ENCODE data around the gene NLRP10.

Gene NLRP10

GRCh38 chr11:7977232-7977917 lies 12.1 kb upstream of the NLRP10 start:
- in situ Hi-C loops (cut with MboI; ENCODE audit: low sequenced_read_pairs) = no loop called here

- in situ Hi-C loops (cut with MboI; ENCODE audit: low sequenced_read_pairs) = no loop called here
These were observed 9.4 kb upstream of the NLRP10 start for GRCh38 chr11:7974668-7975067.

GRCh38 chr11:7973011-7973410 lies 7.8 kb upstream of the NLRP10 start:
- in situ Hi-C loops (cut with MboI; ENCODE audit: low sequenced_read_pairs) = no loop called here

- in situ Hi-C loops (cut with MboI; ENCODE audit: low sequenced_read_pairs) = no loop called here
These were observed 6.6 kb upstream of the NLRP10 start for GRCh38 chr11:7971846-7972245.

GRCh38 chr11:7969756-7970646 lies 4.8 kb upstream of the NLRP10 start:
- in situ Hi-C loops (cut with MboI; ENCODE audit: low sequenced_read_pairs) = no loop called here

DNA sequence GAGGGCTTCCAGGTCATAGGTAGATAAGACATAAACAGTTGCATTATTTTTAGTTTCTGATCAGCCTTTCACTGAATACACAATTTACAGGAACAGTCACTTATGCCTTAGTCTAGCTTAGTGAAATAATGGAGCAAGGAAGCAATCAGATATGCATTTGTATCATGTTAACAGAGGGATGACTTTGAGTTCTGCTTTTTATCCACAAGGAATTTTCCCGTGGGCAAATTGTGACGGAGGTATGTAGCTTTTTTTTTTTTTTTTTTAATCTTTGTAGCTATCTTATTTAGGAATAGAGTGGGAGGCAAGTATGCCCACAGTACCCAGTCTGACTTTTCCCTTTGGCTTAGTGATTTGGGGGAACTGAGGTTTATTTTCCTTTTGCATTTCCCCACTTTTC lies 3.4 kb upstream of the NLRP10 start:
- in situ Hi-C loops (cut with MboI; ENCODE audit: low sequenced_read_pairs) = no loop called here

DNA sequence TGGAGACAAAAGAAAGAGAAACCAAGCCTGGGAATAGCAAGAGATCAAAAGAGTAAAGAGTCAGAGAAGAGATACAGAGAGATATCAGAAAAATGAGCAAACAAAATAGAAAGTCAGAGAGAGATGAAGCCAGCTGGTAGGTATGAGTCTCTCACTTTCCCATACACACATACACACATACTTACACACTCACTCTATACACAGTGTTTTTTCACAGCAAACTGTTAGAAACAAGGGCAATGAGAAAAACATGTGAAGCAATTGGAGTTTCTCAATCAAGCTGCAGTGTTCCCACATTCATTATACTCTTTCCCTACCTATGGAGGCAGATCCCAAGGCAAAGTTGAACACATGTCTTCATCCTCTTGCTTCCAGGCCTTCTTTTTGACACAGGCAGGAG lies 2.6 kb upstream of the NLRP10 start:
- in situ Hi-C loops (cut with MboI; ENCODE audit: low sequenced_read_pairs) = no loop called here

- in situ Hi-C loops (cut with MboI; ENCODE audit: low sequenced_read_pairs) = no loop called here
These were observed 1.9 kb upstream of the NLRP10 start for GRCh38 chr11:7967097-7967496.

GRCh38 chr11:7964873-7965272 lies 374 bp downstream of the NLRP10 start:
- in situ Hi-C loops (cut with MboI; ENCODE audit: low sequenced_read_pairs) = no loop called here

DNA sequence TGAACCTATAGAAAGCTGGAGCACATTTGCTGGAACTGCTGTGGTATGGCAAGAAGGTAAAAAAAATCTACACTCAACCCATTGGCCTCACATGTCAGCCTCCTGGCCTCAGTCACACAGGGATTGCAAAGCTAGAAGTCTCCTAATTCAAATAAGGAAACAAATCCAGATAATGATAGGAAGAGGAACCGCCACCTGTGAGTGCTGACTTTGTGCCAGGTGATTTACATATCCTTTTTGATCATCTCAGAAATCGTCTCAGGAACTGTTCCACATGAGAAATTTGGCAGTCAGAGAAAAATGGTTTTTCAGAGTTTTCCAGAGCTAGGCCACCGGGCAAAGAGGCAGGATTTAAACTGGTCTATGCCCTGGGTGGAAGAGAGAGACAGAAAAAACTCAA lies 986 bp downstream of the NLRP10 start:
- in situ Hi-C loops (cut with MboI; ENCODE audit: low sequenced_read_pairs) = no loop called here

DNA sequence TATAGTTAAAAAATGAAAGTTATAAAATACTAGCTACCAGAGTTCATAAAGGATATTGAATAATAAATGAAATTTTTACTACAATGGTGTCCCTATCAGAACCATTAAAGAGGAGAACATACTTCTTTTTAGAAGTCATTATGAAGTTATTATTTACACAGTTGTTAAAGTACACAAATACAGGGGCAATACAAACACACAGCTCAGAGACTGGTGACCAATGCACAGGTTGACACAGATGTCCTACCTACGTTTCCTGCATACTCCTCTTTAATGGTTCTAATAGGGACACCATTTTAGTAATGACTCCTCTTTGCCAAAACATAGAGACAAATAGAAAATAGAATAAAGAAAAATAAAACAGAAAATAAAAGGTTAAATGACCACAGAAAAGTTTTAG lies 10.1 kb downstream of the NLRP10 start:
- in situ Hi-C loops (cut with MboI; ENCODE audit: low sequenced_read_pairs) = no loop called here

GRCh38 chr11:7949934-7950333 lies 15.3 kb downstream of the NLRP10 start:
- in situ Hi-C loops (cut with MboI; ENCODE audit: low sequenced_read_pairs) = no loop called here

DNA sequence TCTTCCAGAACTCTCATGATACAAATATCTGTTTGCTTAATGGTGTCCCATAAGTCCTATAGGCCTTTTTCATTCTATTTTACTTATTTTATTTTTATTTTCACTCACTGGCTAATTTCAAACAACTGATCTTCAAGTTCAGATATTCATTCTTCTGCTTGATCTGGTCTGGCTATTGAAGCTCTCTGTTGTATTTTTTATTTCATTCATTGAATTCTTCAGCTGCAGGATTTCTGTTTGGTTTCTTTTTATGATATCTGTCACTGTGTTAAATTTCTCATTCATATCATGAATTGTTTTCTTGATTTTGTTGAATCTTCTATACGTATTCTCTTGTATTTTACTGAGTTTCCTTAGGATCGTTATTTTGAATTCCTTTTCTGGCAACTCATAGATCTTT lies 21.1 kb downstream of the NLRP10 start:
- in situ Hi-C loops (cut with MboI; ENCODE audit: low sequenced_read_pairs) = no loop called here

GRCh38 chr11:7941608-7942007 lies 23.6 kb downstream of the NLRP10 start, which contains the start of gene OR10A3:
TSS of gene OR10A3 (minus strand) at chr11:7941708. CDS start at chr11:7939520, 2,188 bp downstream.
- in situ Hi-C loops (cut with MboI; ENCODE audit: low sequenced_read_pairs) = no loop called here

DNA sequence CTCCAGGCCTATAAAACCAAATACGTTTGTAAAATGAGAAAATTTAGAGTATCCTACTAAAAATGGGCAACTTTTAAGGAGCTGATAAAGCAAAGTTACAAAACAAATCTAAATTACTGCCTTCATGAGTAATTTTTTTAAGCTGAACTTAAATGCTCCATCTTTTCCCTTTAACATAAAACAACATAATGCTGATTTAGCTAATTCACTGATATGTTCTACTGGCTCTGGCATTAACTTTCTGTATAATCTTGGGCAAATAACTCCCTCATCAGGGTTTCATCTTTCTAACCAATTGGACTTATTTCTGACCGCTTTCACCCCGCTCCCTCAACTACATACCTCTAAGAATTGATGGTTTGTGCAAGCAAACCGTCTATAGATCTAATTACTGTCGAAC lies 24.1 kb downstream of the NLRP10 start:
- in situ Hi-C loops (cut with MboI; ENCODE audit: low sequenced_read_pairs) = no loop called here

DNA sequence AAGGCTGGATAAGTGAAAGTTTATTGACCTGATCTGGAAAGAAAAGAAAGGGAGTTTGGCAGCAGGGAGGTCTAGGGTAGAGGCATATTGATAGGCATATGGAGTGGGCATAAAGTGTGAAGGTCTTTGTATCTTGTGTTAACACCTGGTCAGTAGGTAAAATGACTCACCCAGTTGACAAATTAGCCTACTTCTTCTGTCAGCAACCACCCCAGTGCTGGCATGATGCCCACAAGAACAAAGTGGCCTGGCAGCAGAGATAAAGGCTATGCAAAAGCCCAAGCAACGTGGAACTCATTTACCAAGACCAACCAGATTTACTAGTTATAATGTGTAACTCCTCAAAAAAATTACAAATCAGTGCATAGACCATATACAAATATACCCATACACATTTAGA lies 28.6 kb downstream of the NLRP10 start:
- in situ Hi-C loops (cut with MboI; ENCODE audit: low sequenced_read_pairs) = no loop called here

DNA sequence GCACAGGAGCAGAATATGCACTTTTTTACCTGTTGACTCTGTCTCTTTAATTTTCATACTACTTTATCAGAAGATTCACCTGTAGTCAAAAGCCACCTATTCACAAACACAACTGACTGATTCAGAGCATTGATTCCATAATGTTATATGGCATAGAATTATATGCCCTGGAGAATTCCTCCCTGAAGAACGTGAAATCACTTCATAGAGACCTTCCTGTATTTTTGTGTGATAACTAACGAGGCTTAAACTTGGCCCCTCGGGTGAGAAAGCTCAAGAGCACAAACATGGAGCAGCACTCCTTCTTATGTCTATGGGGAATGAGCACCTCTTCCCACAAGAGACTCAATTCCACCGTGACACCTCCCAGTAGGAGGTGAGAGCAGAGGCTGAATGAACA lies 34.1 kb downstream of the NLRP10 start, which contains the start of gene OR10A6:
TSS of gene OR10A6 (minus strand) at position 101 of the 400 bp plus-strand sequence. CDS start 2,606 bp downstream, outside the sequence.
- in situ Hi-C loops (cut with MboI; ENCODE audit: low sequenced_read_pairs) = no loop called here

- in situ Hi-C loops (cut with MboI; ENCODE audit: low sequenced_read_pairs) = no loop called here
These were observed 37.6 kb downstream of the NLRP10 start for GRCh38 chr11:7927635-7928034.

DNA sequence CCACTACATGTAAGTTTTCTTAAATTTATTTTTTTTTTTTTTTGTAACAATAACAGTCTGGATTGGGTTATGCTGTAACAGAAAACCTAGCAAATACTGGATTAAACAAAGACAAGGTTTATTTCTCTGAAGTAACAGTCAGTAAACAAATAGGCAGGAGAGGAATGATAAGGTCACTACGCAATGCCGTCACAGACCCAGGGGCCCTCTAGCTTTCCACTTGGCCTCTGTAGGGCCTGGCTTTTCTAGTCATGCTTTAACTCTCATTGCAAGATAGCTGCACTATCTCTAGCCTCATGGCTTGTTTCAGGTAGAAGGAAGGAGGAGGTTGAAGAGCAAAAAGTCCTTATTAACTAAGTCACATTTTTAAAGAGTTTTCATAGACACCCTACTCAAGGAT lies 40.7 kb downstream of the NLRP10 start:
- in situ Hi-C loops (cut with MboI; ENCODE audit: low sequenced_read_pairs) = no loop called here

DNA sequence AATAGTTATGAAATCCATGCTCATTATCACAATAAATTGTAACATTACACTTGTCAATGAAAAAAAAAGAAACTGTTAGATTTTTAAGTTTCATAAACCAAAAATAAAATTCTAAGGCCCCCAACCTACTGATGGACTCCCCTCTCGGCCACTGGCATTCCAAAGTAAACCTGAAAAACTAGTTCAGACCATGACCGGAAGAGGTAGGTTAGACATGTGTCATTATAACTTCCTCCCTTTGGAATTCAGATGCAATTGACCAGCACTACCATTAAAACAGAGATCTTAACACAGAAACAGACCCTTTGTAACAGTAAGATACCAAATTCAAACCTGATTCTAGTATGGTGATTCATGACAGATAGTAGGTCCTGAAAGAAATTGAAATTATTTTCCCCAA lies 47.1 kb downstream of the NLRP10 start:
- in situ Hi-C loops (cut with MboI; ENCODE audit: low sequenced_read_pairs) = no loop called here

Data from hTERT RPE-1 (cell line).